Measurements from ENCODE around the gene RTN4RL2. TPM values are rescaled to one million over a fixed set of nuclear protein-coding genes. Genes with fewer than 3 reads are reported as not detected.
"Not testable (repeated sequence)": the region's sequence is repeated elsewhere in the genome, so short reads cannot be mapped to it uniquely, and the experiment has no call there.

The RTN4RL2 gene
- total RNA-seq, 1 experiment from 2014 or later = 3.6 TPM

GRCh38 chr11:57439786-57440185, 20.5 kb upstream of the RTN4RL2 start:
- peaks cover 20% of the 10 kb centered on the region for H3K4me1 Mint-ChIP-seq (ENCODE audit: low read depth, unreplicated experiment)
- intact Hi-C loops (cut with micrococcal nuclease; ENCODE audit: unreplicated experiment) = no loop called here
- no peaks in the 10 kb centered on the region for H3K27me3 Mint-ChIP-seq (ENCODE audit: unreplicated experiment)
- CTCF ChIA-PET = interaction anchor here (0.6 kb wide), 1 partner anchor 17 kb away, joined by 4 read pairs; no protein-coding TSS in a partner anchor
- H3K4me3 Mint-ChIP-seq (ENCODE audit: low read depth, unreplicated experiment) = no peak overlapping the region
- H3K27ac Mint-ChIP-seq (ENCODE audit: unreplicated experiment) = no peak overlapping the region
- H3K36me3 Mint-ChIP-seq (ENCODE audit: insufficient read depth, unreplicated experiment) = no peaks in the 10 kb centered on the region
- DNase-seq = no peak
- BruUV-seq (replicated peaks) = no TSS peak
- TF ChIP-seq CTCF (IDR thresholded peaks at IDR 0.05; ENCODE audit: unreplicated experiment) = no peak
- H3K9me3 Mint-ChIP-seq (ENCODE audit: low read depth, unreplicated experiment) = no peaks in the 10 kb centered on the region

- no peak overlapping the region for H3K27ac Mint-ChIP-seq (ENCODE audit: unreplicated experiment)
- no peak overlapping the region for H3K4me3 Mint-ChIP-seq (ENCODE audit: low read depth, unreplicated experiment)
- no peaks in the 10 kb centered on the region for H3K27me3 Mint-ChIP-seq (ENCODE audit: unreplicated experiment)
- CTCF ChIA-PET = interaction anchor here (1.4 kb wide), 1 partner anchor 18 kb away, joined by 3 read pairs; no protein-coding TSS in a partner anchor
- BruUV-seq (replicated peaks) = no TSS peak
- TF ChIP-seq CTCF (IDR thresholded peaks at IDR 0.05; ENCODE audit: unreplicated experiment) = no peak
- no peaks in the 10 kb centered on the region for H3K36me3 Mint-ChIP-seq (ENCODE audit: insufficient read depth, unreplicated experiment)
- peaks cover 21% of the 10 kb centered on the region for H3K4me1 Mint-ChIP-seq (ENCODE audit: low read depth, unreplicated experiment)
- no peak for DNase-seq
- no peaks in the 10 kb centered on the region for H3K9me3 Mint-ChIP-seq (ENCODE audit: low read depth, unreplicated experiment)
- intact Hi-C loops (cut with micrococcal nuclease; ENCODE audit: unreplicated experiment) = no loop called here
Measured at GRCh38 chr11:57440744-57441414, 19.4 kb upstream of the RTN4RL2 start.

DNA sequence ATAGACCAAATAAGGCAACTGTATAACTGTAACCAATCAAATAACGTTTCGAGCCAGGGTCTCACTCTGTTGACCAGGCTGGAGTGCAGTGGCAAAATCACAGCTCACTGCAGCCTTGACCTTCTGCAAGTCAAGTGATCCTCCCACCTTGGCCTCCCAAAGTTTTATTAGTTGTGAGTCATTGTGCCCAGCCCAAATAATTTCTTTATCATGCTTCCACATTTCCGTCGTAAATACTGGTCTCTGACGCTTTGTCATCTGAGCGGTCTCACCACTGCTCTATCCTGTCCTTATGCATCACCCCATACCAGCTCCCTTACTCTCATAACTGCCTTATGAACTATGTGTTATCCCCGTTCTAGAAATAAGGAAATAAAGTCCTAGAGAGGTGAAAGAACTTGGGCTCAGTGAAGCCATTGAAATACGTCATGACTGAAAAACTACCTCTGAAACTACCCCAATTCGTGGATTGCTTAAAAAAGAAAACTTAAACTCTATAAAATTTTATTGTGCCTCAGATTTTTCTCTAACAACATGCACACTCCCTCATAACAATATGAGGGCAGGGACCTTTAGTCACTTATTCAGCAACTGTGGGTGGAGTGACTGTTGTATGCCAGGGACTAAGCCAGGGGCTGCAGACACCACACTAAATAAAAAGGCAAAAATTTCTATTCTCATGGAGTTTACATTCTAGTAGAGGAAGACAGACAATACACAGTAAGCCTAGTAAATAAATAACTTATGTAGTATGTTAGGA, 15.8 kb upstream of the RTN4RL2 start:
- H3K27ac Mint-ChIP-seq (ENCODE audit: unreplicated experiment) = no peak overlapping the region
- CTCF ChIA-PET = interaction anchor here (0.7 to 0.9 kb wide), 2 partner anchors 14 to 83 kb away, joined by 3 read pairs; no protein-coding TSS in a partner anchor
- H3K36me3 Mint-ChIP-seq (ENCODE audit: insufficient read depth, unreplicated experiment) = no peaks in the 10 kb centered on the region
- no peak for DNase-seq
- peaks cover 21% of the 10 kb centered on the region for H3K4me1 Mint-ChIP-seq (ENCODE audit: low read depth, unreplicated experiment)
- intact Hi-C loops (cut with micrococcal nuclease; ENCODE audit: unreplicated experiment) = no loop called here
- H3K27me3 Mint-ChIP-seq (ENCODE audit: unreplicated experiment) = peaks cover 22% of the 10 kb centered on the region
- no peaks in the 10 kb centered on the region for H3K9me3 Mint-ChIP-seq (ENCODE audit: low read depth, unreplicated experiment)
- no peak for TF ChIP-seq CTCF (IDR thresholded peaks at IDR 0.05; ENCODE audit: unreplicated experiment)
- H3K4me3 Mint-ChIP-seq (ENCODE audit: low read depth, unreplicated experiment) = no peak overlapping the region
- BruUV-seq (replicated peaks) = no TSS peak

DNA sequence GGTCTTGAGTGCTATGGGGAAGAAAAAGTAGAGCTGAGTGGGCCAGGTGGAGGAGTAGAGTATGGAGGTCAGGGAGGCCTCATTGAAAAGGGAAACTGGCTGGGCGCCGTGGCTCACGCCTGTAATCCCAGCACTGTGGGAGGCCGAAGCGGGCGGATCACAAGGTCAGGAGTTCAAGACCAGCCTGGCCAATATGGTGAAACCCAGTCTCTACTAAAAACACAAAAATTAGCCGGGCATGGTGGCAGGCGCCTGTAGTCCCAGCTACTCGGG, 15.3 kb upstream of the RTN4RL2 start:
- BruUV-seq (replicated peaks); H3K27ac Mint-ChIP-seq (ENCODE audit: unreplicated experiment); H3K9me3 Mint-ChIP-seq (ENCODE audit: low read depth, unreplicated experiment); H3K36me3 Mint-ChIP-seq (ENCODE audit: insufficient read depth, unreplicated experiment); H3K4me3 Mint-ChIP-seq (ENCODE audit: low read depth, unreplicated experiment); intact Hi-C loops (cut with micrococcal nuclease; ENCODE audit: unreplicated experiment); DNase-seq; CTCF ChIA-PET: not testable (repeated sequence)
- H3K4me1 Mint-ChIP-seq (ENCODE audit: low read depth, unreplicated experiment) = peaks cover 21% of the 10 kb centered on the region
- H3K27me3 Mint-ChIP-seq (ENCODE audit: unreplicated experiment) = peaks cover 22% of the 10 kb centered on the region

- DNase-seq = no peak
- H3K27ac Mint-ChIP-seq (ENCODE audit: unreplicated experiment) = no peak overlapping the region
- intact Hi-C loops (cut with micrococcal nuclease; ENCODE audit: unreplicated experiment) = no loop called here
- CTCF ChIA-PET = no interaction called here
- peaks cover 22% of the 10 kb centered on the region for H3K27me3 Mint-ChIP-seq (ENCODE audit: unreplicated experiment)
- no peak for TF ChIP-seq CTCF (IDR thresholded peaks at IDR 0.05; ENCODE audit: unreplicated experiment)
- BruUV-seq (replicated peaks) = no TSS peak
- H3K4me3 Mint-ChIP-seq (ENCODE audit: low read depth, unreplicated experiment) = no peak overlapping the region
- peaks cover 16% of the 10 kb centered on the region for H3K4me1 Mint-ChIP-seq (ENCODE audit: low read depth, unreplicated experiment)
- no peaks in the 10 kb centered on the region for H3K9me3 Mint-ChIP-seq (ENCODE audit: low read depth, unreplicated experiment)
- no peaks in the 10 kb centered on the region for H3K36me3 Mint-ChIP-seq (ENCODE audit: insufficient read depth, unreplicated experiment)
Measured at GRCh38 chr11:57446055-57446454, 14.3 kb upstream of the RTN4RL2 start.
